ENCODE measurements around the gene N4BP3.

DNA sequence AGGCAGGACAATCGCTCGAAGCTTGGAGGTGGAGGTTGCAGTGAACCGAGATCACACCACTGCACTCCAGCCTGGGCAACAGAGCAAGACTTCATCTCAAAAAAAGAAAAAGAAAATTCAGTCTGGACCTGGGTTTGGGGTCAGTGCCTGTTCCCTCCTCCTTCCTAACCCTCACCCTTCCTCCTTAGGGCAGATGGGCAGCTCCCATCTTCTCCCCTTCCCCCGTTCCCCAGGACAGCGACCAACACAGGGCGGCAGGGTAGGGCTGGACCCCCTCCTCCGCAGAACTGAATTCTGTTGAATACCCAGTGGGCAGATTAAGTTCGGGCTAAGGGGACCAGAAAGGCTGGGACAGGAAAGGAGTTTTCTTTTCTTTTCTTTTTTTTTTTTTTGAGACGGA, 16.0 kb downstream of the N4BP3 start:
- TF ChIP-seq CTCF (IDR thresholded peaks at IDR 0.05): no peak
- TF ChIP-seq POLR2AphosphoS5 (IDR thresholded peaks at IDR 0.05): no peak
